ENCODE data around the gene HINFP. TPM values are rescaled to one million over a fixed set of nuclear protein-coding genes. Genes with fewer than 3 reads are reported as not detected.

HINFP gene
- total RNA-seq, 6 experiments from 2014 or later, result 9.9 to 13.4 (median 11.3) TPM

- Mint-ChIP-seq H3K27me3 (ENCODE audit: insufficient read depth) (no peaks in the 10 kb centered on the region; the same call in 1 of the 2 replicates), H3K4me1 (ENCODE audit: low read depth) (peaks cover 36% of the 10 kb centered on the region), H3K4me3 (peak overlapping the region; percentile 89), H3K9me3 (no peaks in the 10 kb centered on the region), H3K27ac (peak overlapping the region; percentile 67), H3K36me3 (ENCODE audit: low read depth) (peaks cover 15% of the 10 kb centered on the region; the same call in 1 of the 2 replicates)
- no peak for DNase-seq
- TF ChIP-seq CTCF (IDR thresholded peaks at IDR 0.05), result no peak
Measured at GRCh38 chr11:119107538-119108145, 13.7 kb upstream of the HINFP start.

- DNase-seq, result no peak
- Mint-ChIP-seq H3K27me3 (ENCODE audit: insufficient read depth) (no peaks in the 10 kb centered on the region; the same call in 1 of the 2 replicates), H3K4me1 (ENCODE audit: low read depth) (peaks cover 43% of the 10 kb centered on the region), H3K36me3 (ENCODE audit: low read depth) (peaks cover 21% of the 10 kb centered on the region; the same call in 1 of the 2 replicates), H3K9me3 (no peaks in the 10 kb centered on the region), H3K4me3 (peak overlapping the region; percentile 88), H3K27ac (peak overlapping the region; percentile 67)
- TF ChIP-seq CTCF (IDR thresholded peaks at IDR 0.05), result no peak
Measured at GRCh38 chr11:119108146-119108856, 13.1 kb upstream of the HINFP start.

- peaks cover 45% of the 10 kb centered on the region for H3K4me1 Mint-ChIP-seq (ENCODE audit: low read depth)
- DNase-seq, result no peak
- H3K27ac Mint-ChIP-seq, result peak overlapping the region; percentile 67
- H3K36me3 Mint-ChIP-seq (ENCODE audit: low read depth), result peaks cover 21% of the 10 kb centered on the region; the same call in 1 of the 2 replicates
- no peak for TF ChIP-seq CTCF (IDR thresholded peaks at IDR 0.05)
- H3K4me3 Mint-ChIP-seq, result peak overlapping the region; percentile 88
- no peaks in the 10 kb centered on the region for H3K9me3 Mint-ChIP-seq
- no peaks in the 10 kb centered on the region; the same call in 1 of the 2 replicates for H3K27me3 Mint-ChIP-seq (ENCODE audit: insufficient read depth)
Measured at GRCh38 chr11:119108857-119109221, 12.5 kb upstream of the HINFP start.

GRCh38 chr11:119109843-119110242 lies 11.5 kb upstream of the HINFP start:
- no peak for TF ChIP-seq CTCF (IDR thresholded peaks at IDR 0.05)
- H3K27me3 Mint-ChIP-seq (ENCODE audit: insufficient read depth), result no peaks in the 10 kb centered on the region; the same call in 1 of the 2 replicates
- no peaks in the 10 kb centered on the region for H3K9me3 Mint-ChIP-seq
- H3K4me1 Mint-ChIP-seq (ENCODE audit: low read depth), result peaks cover 43% of the 10 kb centered on the region
- no peak for DNase-seq
- H3K36me3 Mint-ChIP-seq (ENCODE audit: low read depth), result peaks cover 21% of the 10 kb centered on the region; the same call in 1 of the 2 replicates
- peak overlapping the region; percentile 88; the same call in 1 of the 2 replicates for H3K4me3 Mint-ChIP-seq
- H3K27ac Mint-ChIP-seq, result no peak overlapping the region

GRCh38 chr11:119110439-119110838 lies 10.9 kb upstream of the HINFP start:
- H3K36me3 Mint-ChIP-seq (ENCODE audit: low read depth), result peaks cover 26% of the 10 kb centered on the region; the same call in 1 of the 2 replicates
- TF ChIP-seq CTCF (IDR thresholded peaks at IDR 0.05), result no peak
- H3K27me3 Mint-ChIP-seq (ENCODE audit: insufficient read depth), result no peaks in the 10 kb centered on the region; the same call in 1 of the 2 replicates
- peaks cover 37% of the 10 kb centered on the region for H3K4me1 Mint-ChIP-seq (ENCODE audit: low read depth)
- H3K4me3 Mint-ChIP-seq, result no peak overlapping the region
- H3K27ac Mint-ChIP-seq, result no peak overlapping the region
- no peak for DNase-seq
- H3K9me3 Mint-ChIP-seq, result no peaks in the 10 kb centered on the region

Data from HFFc6 (cell line).